Stimulated activated CD8-positive, alpha-beta memory T cell treated with anti-CD3 and anti-CD28 coated beads, Interleukin-15, amount 100 ng/mL, for 24 hours (primary cell): ENCODE results near the gene ARHGEF35.
"Not testable (repeated sequence)": the region's sequence is repeated elsewhere in the genome, so short reads cannot be mapped to it uniquely, and the experiment has no call there.

Source experiments
- DNase-seq: peaks from one replicate; pipeline ENCODE4 v3.0.0-alpha.2; 2020; ENCODE audit warnings: low read depth

ARHGEF35 gene

DNA sequence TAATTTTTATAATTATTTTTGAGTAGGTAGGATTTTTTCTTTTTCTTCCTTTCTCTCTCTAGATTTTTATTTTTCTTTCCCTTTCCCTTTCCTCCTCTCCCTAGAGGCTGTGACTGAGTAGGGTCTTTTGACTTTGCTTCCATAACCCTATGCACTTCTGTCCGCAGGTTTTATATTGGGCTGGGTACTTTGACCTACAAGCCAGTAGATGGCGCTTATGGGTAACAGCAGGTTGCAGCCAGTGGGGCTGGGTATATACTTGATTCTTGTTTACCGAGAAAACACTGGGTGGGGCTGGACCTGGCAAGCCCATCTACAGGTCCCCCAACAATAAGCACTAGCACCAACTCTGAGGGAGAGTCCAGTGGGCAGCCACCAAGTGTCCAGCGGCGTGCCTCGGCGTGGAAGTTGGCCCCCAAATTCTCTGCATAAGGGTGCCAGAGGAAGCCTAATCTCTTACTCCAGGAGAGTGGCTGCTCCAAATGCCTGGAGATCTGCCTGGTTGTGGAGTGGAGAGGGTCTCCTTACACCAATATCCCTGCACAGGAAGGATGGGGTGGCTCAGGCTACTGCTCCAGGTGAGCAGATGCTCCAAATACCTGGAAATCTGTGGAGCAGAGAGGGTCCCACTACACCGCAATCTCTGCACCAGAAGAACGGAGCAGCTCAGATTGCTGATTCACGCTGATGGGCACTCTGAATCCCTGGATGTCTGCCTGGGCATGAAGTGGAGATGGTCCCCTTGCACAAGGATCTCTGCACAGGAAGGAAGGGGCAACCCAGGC is 17.1 kb downstream of the ARHGEF35 start:
- DNase-seq, result not testable (repeated sequence)

DNA sequence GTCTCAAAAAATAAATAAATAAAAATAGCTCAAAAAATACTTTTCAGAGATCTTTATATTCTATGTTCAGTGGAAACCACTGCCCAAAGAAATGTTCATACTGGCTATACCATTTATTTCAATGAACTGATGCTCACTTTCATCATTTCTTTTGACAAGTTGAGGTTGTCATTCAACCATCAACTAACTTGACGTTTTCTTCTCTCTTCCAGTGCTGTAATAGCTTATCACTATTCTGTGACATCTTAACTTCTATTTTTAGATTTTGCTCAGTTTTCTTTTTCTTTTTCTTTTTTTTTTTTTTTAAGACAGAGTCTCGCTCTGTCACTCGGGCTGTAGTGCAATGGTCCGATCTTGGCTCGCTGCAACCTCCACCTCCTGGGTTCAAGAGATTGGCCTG is 21.0 kb downstream of the ARHGEF35 start:
- no peak for DNase-seq

DNA sequence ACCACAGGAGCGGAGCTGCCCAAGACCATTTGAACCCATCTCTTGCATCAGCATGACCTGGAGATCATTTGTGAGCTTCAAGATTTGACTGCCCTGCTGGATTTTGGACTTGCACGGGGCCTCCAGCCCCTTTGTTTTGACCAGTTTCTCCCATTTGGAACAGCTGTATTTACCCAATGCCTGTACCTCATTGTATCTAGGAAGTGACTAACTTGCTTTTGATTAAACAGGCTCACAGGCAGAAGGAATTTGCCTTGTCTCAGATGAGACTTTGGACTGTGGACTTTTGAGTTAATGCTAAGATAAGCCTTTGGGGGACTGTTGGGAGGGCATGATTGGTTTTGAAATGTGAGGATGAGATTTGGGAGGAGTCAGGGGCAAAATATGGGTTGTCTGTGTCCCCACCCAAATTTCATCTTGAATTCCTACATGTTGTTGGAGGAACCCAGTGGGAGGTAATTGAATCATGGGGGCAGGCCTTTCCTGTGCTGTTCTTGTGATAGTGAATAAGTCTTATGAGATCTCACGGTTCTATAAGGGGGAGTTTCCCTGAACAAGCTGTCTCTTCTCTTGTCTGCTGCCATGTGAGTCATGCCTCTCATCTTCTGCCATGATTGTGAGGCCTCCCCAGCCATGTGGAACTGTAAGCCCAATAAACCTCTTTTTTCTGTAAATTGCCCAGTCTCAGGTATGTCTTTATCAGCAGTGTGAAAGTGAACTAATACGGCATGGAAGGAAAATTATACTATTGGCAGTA is 23.9 kb downstream of the ARHGEF35 start:
- DNase-seq, result not testable (repeated sequence)

- DNase-seq, result no peak
These were observed 30.8 kb downstream of the ARHGEF35 start for GRCh38 chr7:144164784-144165183.

DNA sequence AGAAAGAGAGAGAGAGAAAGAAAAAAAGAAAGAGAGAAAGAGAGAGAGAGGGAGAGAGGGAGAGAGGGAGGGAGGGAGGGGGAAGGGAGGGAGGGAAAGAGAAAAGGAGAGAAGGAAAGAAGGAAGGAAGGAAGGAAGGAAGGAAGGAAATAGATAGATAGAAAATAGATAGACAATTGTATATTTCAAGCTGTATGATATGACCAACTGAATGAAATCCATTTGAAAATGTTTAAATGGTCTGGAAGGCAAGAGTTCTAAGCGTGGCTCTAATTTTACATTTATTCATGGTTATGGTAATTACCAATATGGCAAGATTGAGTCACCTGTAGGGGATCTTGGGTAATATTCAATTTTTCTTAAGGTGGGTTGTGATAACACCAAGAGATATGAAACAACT is 36.8 kb downstream of the ARHGEF35 start:
- no peak for DNase-seq

DNA sequence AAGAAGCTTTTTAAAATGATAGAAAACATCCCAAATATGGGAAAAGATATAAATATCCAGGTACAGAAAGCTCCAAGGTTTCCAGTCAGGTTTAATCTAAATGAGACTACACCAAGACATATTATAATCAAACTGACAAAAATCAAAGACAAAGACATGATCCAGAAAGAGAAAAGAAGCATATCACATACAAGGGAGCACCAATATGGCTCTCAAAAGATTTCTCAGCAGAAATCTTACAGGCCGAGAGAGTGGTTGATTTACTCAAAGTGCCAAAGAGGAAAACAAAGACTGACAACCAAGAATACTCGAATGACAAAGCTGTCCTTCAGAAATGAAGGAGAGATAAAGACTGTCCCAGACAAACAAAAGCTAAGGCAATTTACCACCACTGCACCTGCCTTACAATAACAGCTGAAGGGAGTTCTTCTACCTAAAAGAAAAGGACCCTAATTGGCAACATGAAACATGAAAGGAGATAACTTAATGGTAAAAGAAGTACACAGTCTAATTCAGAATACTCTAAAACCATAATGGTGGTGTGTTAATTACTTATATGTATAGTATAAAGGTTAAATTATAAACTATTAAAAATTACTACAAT is 47.3 kb downstream of the ARHGEF35 start:
- DNase-seq, result no peak

DNA sequence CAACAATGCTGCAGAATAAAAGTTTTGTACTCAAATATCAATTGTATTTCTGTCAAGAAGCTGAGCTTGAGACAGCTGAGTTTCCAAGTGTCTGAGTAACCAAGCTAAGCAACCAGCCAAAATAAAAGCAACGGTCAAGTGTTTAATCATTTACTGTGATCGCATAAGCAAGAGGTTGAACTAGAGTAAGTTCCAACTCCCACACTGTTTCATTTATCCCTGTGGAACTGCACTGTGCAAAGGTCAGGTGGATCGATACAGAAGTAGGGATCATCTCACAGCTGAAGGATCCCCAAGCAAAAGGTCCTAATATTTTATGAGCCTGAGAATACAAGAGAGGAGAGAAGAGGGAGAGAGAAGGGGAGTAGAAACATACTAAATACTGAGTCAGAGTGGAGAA is 51.2 kb downstream of the ARHGEF35 start:
- DNase-seq, result no peak

DNA sequence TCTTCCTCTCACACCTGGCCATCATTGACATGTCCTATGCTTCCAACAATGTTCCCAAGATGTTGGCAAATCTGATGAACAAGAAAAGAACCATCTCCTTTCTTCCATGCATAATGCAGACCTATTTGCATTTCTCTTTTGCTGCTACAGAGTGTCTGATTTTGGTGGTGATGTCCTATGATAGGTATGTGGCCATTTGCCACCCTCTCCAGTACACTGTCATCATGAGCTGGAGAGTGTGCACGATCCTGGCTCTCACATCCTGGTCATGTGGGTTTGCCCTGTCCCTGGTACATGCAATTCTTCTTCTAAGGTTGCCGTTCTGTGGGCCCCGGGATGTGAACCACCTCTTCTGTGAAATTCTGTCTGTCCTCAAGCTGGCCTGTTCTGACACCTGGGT is 53.4 kb downstream of the ARHGEF35 start:
- no peak for DNase-seq

DNA sequence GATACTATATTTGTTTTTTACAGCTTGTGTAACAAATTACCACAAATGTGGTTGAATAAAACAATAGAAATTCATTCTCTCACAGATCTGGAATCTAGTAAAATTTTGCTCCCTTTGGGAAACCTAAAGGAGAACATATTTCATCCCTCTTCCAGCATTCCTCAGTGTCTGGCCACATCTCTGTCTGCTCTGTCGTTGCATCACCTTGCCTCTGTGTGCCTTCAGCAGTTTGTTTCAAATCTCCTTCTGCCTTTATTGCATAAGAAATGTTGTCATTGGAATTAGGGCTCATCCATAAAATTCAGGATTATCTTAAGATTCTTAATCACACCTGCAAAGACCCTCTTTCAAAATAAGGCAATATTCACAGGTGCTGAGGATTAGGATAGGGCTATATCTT is 58.1 kb downstream of the ARHGEF35 start:
- no peak for DNase-seq
